ENCODE measurements around the gene PFKFB1. TPM values are rescaled to one million over a fixed set of nuclear protein-coding genes. Genes with fewer than 3 reads are reported as not detected.

The PFKFB1 gene
- total RNA-seq, 2 experiments from 2014 or later = 0.53 to 0.59 TPM

GRCh38 chrX:54934058-54934457 is 59.9 kb downstream of the PFKFB1 start:
- ChIA-PET CTCF (no interaction called here), POLR2A (no interaction called here)
- Mint-ChIP-seq H3K27me3 (no peaks in the 10 kb centered on the region), H3K36me3 (no peaks in the 10 kb centered on the region), H3K4me3 (no peak overlapping the region), H3K4me1 (ENCODE audit: low read depth) (no peaks in the 10 kb centered on the region), H3K9me3 (no peaks in the 10 kb centered on the region), H3K27ac (no peak overlapping the region)
- DNase-seq = no peak
- intact Hi-C loops (cut with micrococcal nuclease) = no loop called here

- CTCF ChIA-PET = no interaction called here
- H3K9me3 Mint-ChIP-seq = no peaks in the 10 kb centered on the region
- no peak for DNase-seq
- POLR2A ChIA-PET = no interaction called here
- H3K4me3 Mint-ChIP-seq = no peak overlapping the region
- H3K27me3 Mint-ChIP-seq = no peaks in the 10 kb centered on the region
- no peak overlapping the region for H3K27ac Mint-ChIP-seq
- H3K36me3 Mint-ChIP-seq = no peaks in the 10 kb centered on the region
- intact Hi-C loops (cut with micrococcal nuclease) = no loop called here
- no peaks in the 10 kb centered on the region for H3K4me1 Mint-ChIP-seq (ENCODE audit: low read depth)
These were observed 60.7 kb downstream of the PFKFB1 start for GRCh38 chrX:54933150-54933826.

DNA sequence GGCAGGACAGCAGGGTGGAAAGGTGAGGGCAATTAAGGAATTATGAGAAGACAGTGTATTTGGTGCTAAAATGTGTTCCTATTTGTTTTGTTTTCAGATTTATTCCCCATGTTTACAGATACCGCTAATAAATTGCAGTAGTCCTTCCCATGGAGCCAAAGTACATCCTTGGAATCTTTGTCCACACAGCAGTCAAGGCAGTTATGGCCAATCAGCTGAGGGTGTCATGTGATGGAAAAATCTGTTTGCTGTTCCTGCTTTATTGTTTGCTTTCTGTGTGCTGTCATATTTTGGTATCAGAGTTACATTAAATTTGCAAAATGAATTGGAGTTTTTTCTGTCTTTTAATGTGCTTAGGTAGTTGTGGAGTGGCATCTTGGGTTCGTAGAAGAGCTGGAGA is 62.9 kb downstream of the PFKFB1 start:
- ChIA-PET POLR2A (no interaction called here), CTCF (no interaction called here)
- Mint-ChIP-seq H3K27me3 (no peaks in the 10 kb centered on the region), H3K27ac (no peak overlapping the region), H3K4me3 (no peak overlapping the region), H3K4me1 (ENCODE audit: low read depth) (no peaks in the 10 kb centered on the region), H3K36me3 (no peaks in the 10 kb centered on the region), H3K9me3 (no peaks in the 10 kb centered on the region)
- DNase-seq = no peak
- intact Hi-C loops (cut with micrococcal nuclease) = no loop called here

GRCh38 chrX:54930291-54931049 is 63.5 kb downstream of the PFKFB1 start:
- ChIA-PET POLR2A (no interaction called here), CTCF (no interaction called here)
- H3K27ac Mint-ChIP-seq = no peak overlapping the region
- no peaks in the 10 kb centered on the region for H3K9me3 Mint-ChIP-seq
- no peaks in the 10 kb centered on the region for H3K27me3 Mint-ChIP-seq
- no peak for DNase-seq
- no peak overlapping the region for H3K4me3 Mint-ChIP-seq
- intact Hi-C loops (cut with micrococcal nuclease) = no loop called here
- no peaks in the 10 kb centered on the region for H3K4me1 Mint-ChIP-seq (ENCODE audit: low read depth)
- no peaks in the 10 kb centered on the region for H3K36me3 Mint-ChIP-seq

DNA sequence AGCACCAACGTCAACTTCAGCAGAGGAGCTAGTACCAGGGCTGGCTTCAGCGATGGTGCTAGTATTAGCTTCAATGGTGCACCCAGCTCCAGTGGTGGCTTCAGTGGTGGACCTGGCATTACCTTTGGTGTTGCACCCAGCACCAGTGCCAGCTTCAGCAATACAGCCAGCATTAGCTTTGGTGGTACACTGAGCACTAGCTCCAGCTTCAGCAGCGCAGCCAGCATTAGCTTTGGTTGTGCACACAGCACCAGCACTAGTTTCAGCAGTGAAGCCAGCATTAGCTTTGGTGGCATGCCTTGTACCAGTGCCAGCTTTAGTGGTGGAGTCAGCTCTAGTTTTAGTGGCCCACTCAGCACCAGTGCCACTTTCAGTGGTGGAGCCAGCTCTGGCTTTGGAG is 65.1 kb downstream of the PFKFB1 start:
- H3K4me3 Mint-ChIP-seq = no peak overlapping the region
- ChIA-PET CTCF (interaction anchor here (0.5 kb wide), 1 partner anchor 228 kb away, joined by 3 read pairs; no protein-coding TSS in a partner anchor), POLR2A (no interaction called here)
- no peaks in the 10 kb centered on the region for H3K9me3 Mint-ChIP-seq
- H3K27me3 Mint-ChIP-seq = no peaks in the 10 kb centered on the region
- H3K27ac Mint-ChIP-seq = no peak overlapping the region
- DNase-seq = no peak
- H3K4me1 Mint-ChIP-seq (ENCODE audit: low read depth) = no peaks in the 10 kb centered on the region
- intact Hi-C loops (cut with micrococcal nuclease) = no loop called here
- H3K36me3 Mint-ChIP-seq = no peaks in the 10 kb centered on the region

GRCh38 chrX:54926978-54927377 is 67.0 kb downstream of the PFKFB1 start:
- no peaks in the 10 kb centered on the region for H3K9me3 Mint-ChIP-seq
- H3K27me3 Mint-ChIP-seq = no peaks in the 10 kb centered on the region
- POLR2A ChIA-PET = no interaction called here
- no peaks in the 10 kb centered on the region for H3K36me3 Mint-ChIP-seq
- H3K4me1 Mint-ChIP-seq (ENCODE audit: low read depth) = peaks cover 3% of the 10 kb centered on the region
- intact Hi-C loops (cut with micrococcal nuclease) = no loop called here
- no peak overlapping the region for H3K27ac Mint-ChIP-seq
- no peak for DNase-seq
- CTCF ChIA-PET = no interaction called here
- H3K4me3 Mint-ChIP-seq = no peak overlapping the region

- H3K9me3 Mint-ChIP-seq = no peaks in the 10 kb centered on the region
- intact Hi-C loops (cut with micrococcal nuclease) = loop anchor here (5.0 kb wide), 1 partner anchor 79 kb away; the partner anchor contains the start of gene APEX2
- no peak overlapping the region for H3K27ac Mint-ChIP-seq
- no peak for DNase-seq
- no peaks in the 10 kb centered on the region for H3K36me3 Mint-ChIP-seq
- H3K27me3 Mint-ChIP-seq = peaks cover 3% of the 10 kb centered on the region
- peaks cover 11% of the 10 kb centered on the region for H3K4me1 Mint-ChIP-seq (ENCODE audit: low read depth)
- POLR2A ChIA-PET = no interaction called here
- CTCF ChIA-PET = no interaction called here
- H3K4me3 Mint-ChIP-seq = no peak overlapping the region
These were observed 70.6 kb downstream of the PFKFB1 start for GRCh38 chrX:54923376-54923775.

DNA sequence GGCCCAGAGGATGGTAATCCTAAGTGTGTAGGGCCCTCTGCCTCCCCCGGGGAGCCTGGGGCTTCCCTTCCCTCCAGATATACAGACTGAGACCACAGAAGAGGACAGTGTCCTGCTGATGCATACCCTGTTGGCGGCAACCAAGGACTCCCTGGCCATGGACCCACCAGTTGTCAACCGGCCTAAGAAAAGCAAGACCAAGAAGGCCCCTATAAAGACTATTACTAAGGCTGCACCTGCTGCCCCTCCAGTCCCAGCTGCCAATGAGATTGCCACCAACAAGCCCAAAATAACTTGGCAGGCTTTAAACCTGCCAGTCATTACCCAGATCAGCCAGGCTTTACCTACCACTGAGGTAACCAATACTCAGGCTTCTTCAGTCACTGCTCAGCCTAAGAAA is 71.4 kb downstream of the PFKFB1 start:
- H3K27ac Mint-ChIP-seq = no peak overlapping the region

DNA sequence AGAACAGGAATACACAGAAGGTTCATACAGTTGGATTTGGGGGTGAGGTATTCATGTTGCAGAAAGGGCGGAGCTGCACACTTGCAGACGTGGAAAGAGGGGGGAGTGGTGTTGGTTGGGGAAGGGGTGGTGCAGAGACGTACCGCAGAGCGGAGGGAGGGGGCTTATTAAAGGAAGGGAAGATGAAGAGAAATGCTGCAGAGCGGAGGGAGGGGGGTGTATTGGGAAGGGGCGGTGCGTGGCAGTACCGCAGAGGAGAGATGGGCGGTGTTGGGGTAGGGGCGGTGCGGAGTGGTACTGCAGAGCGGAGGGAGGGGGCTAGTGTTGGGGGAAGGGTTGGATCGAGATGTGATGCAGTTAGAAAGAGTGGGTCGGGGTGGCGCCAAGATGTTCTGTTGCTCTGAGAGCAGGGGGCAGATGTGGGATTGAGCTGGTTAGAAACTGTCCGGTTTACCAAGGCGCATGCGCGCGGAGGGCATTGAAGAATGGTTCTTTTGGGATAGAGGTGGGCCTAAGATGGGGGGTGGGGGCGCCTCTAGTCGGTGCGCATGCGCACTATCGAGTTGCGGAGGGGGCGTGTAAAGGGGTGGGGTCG is 72.5 kb downstream of the PFKFB1 start:
- intact Hi-C loops (cut with micrococcal nuclease) = loop anchor here (5.0 kb wide), 1 partner anchor 81 kb away; the partner anchor contains the start of gene APEX2
- Mint-ChIP-seq H3K36me3 (no peaks in the 10 kb centered on the region), H3K9me3 (no peaks in the 10 kb centered on the region), H3K27ac (no peak overlapping the region), H3K4me3 (peak overlapping the region; percentile 82), H3K27me3 (peaks cover 3% of the 10 kb centered on the region), H3K4me1 (ENCODE audit: low read depth) (peaks cover 11% of the 10 kb centered on the region)
- POLR2A ChIA-PET = no interaction called here
- CTCF ChIA-PET = no interaction called here
- DNase-seq = peak; percentile 67

More for the DNA sequence above, 71.4 kb downstream of the PFKFB1 start:
- POLR2A ChIA-PET = no interaction called here
- CTCF ChIA-PET = no interaction called here
- Mint-ChIP-seq H3K4me1 (ENCODE audit: low read depth) (peaks cover 11% of the 10 kb centered on the region), H3K27me3 (peaks cover 3% of the 10 kb centered on the region), H3K36me3 (no peaks in the 10 kb centered on the region), H3K4me3 (no peak overlapping the region), H3K9me3 (no peaks in the 10 kb centered on the region)
- intact Hi-C loops (cut with micrococcal nuclease) = loop anchor here (5.0 kb wide), 1 partner anchor 80 kb away; the partner anchor contains the start of gene APEX2
- DNase-seq = no peak

DNA sequence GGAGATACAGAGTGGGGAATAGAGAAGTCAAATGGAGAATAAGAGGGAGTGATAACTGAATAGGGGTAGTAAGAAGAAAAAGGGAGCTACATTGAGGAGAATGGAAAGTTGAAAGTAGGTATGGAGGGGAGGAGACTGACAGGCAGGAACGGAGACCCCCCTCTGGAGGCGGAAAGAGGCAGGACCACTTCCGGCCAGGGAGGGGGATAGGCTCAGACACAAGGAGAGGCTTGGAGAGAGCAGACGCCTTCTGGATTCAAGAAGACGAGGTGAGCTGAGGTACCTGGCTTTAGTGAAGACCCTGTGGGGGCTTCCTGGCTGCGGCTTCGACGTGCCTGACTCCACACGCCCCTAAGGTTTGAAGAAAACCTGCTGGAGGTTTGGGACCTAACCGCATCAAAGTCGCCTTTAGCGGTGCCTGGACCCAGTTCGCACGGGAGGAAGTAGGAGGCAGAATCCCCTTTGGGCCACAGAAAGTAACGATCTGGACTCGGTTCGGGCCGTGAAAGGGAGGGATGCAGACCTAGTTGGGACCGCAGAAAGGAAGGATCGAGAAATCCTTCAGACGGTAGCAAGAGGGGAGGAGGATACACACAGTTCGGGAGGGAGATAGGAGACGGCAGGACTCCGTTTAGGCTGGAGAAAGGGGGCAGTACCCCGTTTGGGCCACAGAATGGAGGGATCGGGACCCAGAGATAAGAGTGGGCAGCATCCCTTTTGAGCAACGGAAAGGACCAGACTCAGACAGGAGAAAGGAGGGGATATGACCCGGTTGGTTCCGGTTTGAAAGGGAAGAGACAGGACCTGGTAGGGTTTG is 73.2 kb downstream of the PFKFB1 start, which contains the start of gene TRO:
Gene TRO (plus strand): TSS at position 215 of the 817 bp plus-strand sequence. CDS start 1,423 bp downstream, outside the sequence.
- Mint-ChIP-seq H3K4me1 (ENCODE audit: low read depth) (peaks cover 11% of the 10 kb centered on the region), H3K9me3 (no peaks in the 10 kb centered on the region), H3K4me3 (peak within 1 kb of the TSS; percentile 82), H3K27ac (peak within 1 kb of the TSS; percentile 11), H3K36me3 (no peaks in the 10 kb centered on the region), H3K27me3 (peaks cover 3% of the 10 kb centered on the region)
- POLR2A ChIA-PET = no interaction called here
- intact Hi-C loops (cut with micrococcal nuclease) = loop anchor here (5.0 kb wide), 1 partner anchor 81 kb away; the partner anchor contains the start of gene APEX2
- CTCF ChIA-PET = no interaction called here
- DNase-seq = peak; percentile 9

- H3K4me1 Mint-ChIP-seq (ENCODE audit: low read depth) = no peaks in the 10 kb centered on the region
- no peak overlapping the region for H3K27ac Mint-ChIP-seq
- H3K4me3 Mint-ChIP-seq = no peak overlapping the region
- ChIA-PET CTCF (no interaction called here), POLR2A (no interaction called here)
- H3K9me3 Mint-ChIP-seq = peaks cover 9% of the 10 kb centered on the region
- no peak for DNase-seq
- intact Hi-C loops (cut with micrococcal nuclease) = no loop called here
- no peaks in the 10 kb centered on the region for H3K27me3 Mint-ChIP-seq
- peaks cover 1% of the 10 kb centered on the region for H3K36me3 Mint-ChIP-seq
These were observed 84.0 kb downstream of the PFKFB1 start for GRCh38 chrX:54909941-54910340.

DNA sequence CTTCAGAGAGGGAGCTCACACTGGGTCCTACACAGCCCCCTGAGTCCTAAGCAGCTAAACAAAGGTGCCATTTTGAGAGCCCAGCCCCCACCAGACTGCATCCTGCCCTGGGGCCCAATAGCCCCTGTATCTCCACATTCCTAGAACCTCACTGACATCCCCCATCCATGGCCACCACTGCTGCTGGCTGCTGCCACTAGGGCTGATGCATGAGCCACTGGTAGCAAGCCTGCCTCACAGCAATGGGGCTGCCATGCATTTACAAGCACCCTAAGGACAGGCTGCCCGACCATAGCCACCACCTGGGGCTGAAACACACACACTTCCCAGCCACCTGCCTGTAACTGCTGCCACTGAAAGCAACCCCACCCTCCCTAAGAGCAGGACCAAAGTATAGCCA is 99.8 kb downstream of the PFKFB1 start:
- Mint-ChIP-seq H3K9me3 (peaks cover 4% of the 10 kb centered on the region), H3K27ac (no peak overlapping the region), H3K27me3 (no peaks in the 10 kb centered on the region), H3K4me3 (no peak overlapping the region), H3K4me1 (ENCODE audit: low read depth) (no peaks in the 10 kb centered on the region), H3K36me3 (no peaks in the 10 kb centered on the region)
- no peak for DNase-seq
- POLR2A ChIA-PET = no interaction called here
- CTCF ChIA-PET = no interaction called here
- intact Hi-C loops (cut with micrococcal nuclease) = loop anchor here (5.0 kb wide), 1 partner anchor 268 kb away; no protein-coding TSS in a partner anchor

Data from activated CD4-positive, alpha-beta memory T cell treated with anti-CD3 and anti-CD28 coated beads for 36 hours (primary cell).